OCI-LY7 (cell line): ENCODE data around the gene TMEM39B.

Source experiments
- EZH2phosphoT487 ChIP-seq: fragments of 200-600 bp; sonication (generic); IDR thresholded peaks from 2 replicates; pipeline ENCODE4 v1.6.1; 2018; ENCODE audit warnings: low read depth, borderline replicate concordance, mild to moderate bottlenecking, mixed run types, antibody characterized with exemption, low read length, moderate library complexity, mixed read lengths
- TF ChIP-seq, protein P1 (sequence below): fragments of 200-600 bp; sonication (generic); conservative IDR thresholded peaks from 2 replicates; pipeline ENCODE4 v1.5.1; 2014; ENCODE audit warnings: mild to moderate bottlenecking, antibody characterized with exemption, low read length, moderate library complexity, mixed read lengths

DNA sequence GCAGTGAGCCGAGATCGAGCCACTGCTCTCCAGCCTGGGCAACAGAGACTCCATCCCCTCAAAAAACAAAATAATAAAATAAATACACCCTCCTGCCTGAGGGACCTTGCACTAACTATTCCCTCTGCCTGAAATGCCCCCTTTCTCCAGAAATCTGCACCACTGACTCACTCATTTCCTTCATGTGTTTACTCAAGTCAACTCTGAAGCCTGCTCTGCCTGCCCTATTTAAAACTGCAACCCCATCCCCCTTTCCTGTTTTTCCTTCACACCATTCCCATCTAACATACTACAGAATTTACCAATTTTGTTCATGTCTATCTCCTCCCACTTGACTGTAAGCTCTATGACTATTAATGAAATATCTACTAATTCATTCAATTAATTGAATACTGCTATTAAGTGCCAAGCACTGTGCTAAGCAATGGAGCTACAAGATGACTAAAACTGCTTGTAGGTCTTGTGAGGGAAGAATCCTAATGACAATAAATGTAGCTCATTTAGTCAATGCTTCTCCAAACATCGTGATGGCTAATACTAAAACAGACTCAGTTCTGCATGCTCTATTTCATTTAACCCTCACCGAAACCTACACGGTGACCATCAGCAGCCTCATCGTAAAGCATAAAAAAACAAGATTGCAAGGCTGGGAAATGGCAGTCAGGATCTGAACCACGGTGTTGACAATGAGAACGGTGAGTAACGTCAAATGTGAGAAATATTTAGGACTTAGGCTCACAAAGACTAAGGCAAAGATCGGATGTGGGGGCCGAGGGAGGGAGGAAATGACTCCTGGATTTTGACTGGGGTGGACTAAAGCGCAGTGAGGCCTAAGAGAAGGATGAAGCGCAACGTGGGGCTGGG, 749 bp upstream of the TMEM39B start:
- TF ChIP-seq, protein P1, sequence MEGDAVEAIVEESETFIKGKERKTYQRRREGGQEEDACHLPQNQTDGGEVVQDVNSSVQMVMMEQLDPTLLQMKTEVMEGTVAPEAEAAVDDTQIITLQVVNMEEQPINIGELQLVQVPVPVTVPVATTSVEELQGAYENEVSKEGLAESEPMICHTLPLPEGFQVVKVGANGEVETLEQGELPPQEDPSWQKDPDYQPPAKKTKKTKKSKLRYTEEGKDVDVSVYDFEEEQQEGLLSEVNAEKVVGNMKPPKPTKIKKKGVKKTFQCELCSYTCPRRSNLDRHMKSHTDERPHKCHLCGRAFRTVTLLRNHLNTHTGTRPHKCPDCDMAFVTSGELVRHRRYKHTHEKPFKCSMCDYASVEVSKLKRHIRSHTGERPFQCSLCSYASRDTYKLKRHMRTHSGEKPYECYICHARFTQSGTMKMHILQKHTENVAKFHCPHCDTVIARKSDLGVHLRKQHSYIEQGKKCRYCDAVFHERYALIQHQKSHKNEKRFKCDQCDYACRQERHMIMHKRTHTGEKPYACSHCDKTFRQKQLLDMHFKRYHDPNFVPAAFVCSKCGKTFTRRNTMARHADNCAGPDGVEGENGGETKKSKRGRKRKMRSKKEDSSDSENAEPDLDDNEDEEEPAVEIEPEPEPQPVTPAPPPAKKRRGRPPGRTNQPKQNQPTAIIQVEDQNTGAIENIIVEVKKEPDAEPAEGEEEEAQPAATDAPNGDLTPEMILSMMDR, result no peak
- no peak for TF ChIP-seq EZH2phosphoT487
